Ishikawa (cell line): ENCODE measurements around the gene TAS2R42.

Experiments
- CEBPB ChIP-seq: IDR thresholded peaks from 2 replicates; pipeline ENCODE4 v1.6.1; 2012
- CREB1 ChIP-seq: IDR thresholded peaks from 2 replicates; pipeline ENCODE4 v1.6.1; 2012; ENCODE audit warnings: low read depth
- EGR1 ChIP-seq: IDR thresholded peaks from 2 replicates; pipeline ENCODE4 v1.6.1; 2012
- EP300 ChIP-seq: IDR thresholded peaks from 2 replicates; pipeline ENCODE4 v1.6.1; 2012; ENCODE audit warnings: borderline replicate concordance
- FOXM1 ChIP-seq: IDR thresholded peaks from 2 replicates; pipeline ENCODE4 v1.6.1; 2012; ENCODE audit warnings: low read depth, borderline replicate concordance
- MAX ChIP-seq: IDR thresholded peaks from 2 replicates; pipeline ENCODE4 v1.6.1; 2012
- NFIC ChIP-seq: IDR thresholded peaks from 2 replicates; pipeline ENCODE4 v1.6.1; 2012
- RAD21 ChIP-seq: IDR thresholded peaks from 2 replicates; pipeline ENCODE4 v1.6.1; 2012; ENCODE audit warnings: low read depth
- TAF1 ChIP-seq: IDR thresholded peaks from 2 replicates; pipeline ENCODE4 v1.6.1; 2012; ENCODE audit warnings: low read depth, mild to moderate bottlenecking
- TCF12 ChIP-seq: IDR thresholded peaks from 2 replicates; pipeline ENCODE4 v1.6.1; 2012; ENCODE audit warnings: low read depth
- YY1 ChIP-seq: IDR thresholded peaks from 2 replicates; pipeline ENCODE4 v1.6.1; 2012; ENCODE audit warnings: low read depth
- ZBTB7A ChIP-seq: IDR thresholded peaks from 2 replicates; pipeline ENCODE4 v1.6.1; 2012; ENCODE audit warnings: low read depth
- TF ChIP-seq, protein P1 (sequence below): IDR thresholded peaks from 2 replicates; pipeline ENCODE4 v1.6.1; 2012; ENCODE audit warnings: low read depth, mild to moderate bottlenecking
- TF ChIP-seq, protein P2 (sequence below): IDR thresholded peaks from 2 replicates; pipeline ENCODE4 v1.6.1; 2012

DNA sequence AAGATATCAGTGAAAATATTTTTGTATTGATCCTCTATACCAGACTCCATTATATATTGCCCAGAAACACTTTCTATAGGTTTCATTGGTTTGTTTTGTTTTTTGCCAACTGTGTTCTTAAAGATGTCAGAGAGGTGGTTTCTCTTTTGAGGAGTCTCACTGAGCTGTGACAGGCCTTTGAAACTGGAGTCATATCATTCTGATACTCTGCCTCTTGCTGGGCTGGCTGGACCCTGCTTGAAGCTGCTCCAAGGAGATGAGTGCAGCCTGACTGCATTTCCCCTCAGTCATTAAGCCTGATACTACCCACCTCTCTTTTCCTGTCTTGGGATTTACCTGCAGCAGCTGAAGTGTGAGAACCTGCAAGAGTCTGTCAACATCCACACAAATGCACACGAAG, 35.9 kb downstream of the TAS2R42 start:
- TF ChIP-seq TAF1 (no peak), EP300 (no peak), EGR1 (no peak), CEBPB (no peak), ZBTB7A (no peak), RAD21 (no peak), FOXM1 (no peak), MAX (no peak), TCF12 (no peak), CREB1 (no peak), NFIC (no peak), YY1 (no peak)
- TF ChIP-seq, protein P1, sequence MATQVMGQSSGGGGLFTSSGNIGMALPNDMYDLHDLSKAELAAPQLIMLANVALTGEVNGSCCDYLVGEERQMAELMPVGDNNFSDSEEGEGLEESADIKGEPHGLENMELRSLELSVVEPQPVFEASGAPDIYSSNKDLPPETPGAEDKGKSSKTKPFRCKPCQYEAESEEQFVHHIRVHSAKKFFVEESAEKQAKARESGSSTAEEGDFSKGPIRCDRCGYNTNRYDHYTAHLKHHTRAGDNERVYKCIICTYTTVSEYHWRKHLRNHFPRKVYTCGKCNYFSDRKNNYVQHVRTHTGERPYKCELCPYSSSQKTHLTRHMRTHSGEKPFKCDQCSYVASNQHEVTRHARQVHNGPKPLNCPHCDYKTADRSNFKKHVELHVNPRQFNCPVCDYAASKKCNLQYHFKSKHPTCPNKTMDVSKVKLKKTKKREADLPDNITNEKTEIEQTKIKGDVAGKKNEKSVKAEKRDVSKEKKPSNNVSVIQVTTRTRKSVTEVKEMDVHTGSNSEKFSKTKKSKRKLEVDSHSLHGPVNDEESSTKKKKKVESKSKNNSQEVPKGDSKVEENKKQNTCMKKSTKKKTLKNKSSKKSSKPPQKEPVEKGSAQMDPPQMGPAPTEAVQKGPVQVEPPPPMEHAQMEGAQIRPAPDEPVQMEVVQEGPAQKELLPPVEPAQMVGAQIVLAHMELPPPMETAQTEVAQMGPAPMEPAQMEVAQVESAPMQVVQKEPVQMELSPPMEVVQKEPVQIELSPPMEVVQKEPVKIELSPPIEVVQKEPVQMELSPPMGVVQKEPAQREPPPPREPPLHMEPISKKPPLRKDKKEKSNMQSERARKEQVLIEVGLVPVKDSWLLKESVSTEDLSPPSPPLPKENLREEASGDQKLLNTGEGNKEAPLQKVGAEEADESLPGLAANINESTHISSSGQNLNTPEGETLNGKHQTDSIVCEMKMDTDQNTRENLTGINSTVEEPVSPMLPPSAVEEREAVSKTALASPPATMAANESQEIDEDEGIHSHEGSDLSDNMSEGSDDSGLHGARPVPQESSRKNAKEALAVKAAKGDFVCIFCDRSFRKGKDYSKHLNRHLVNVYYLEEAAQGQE: no peak
- TF ChIP-seq, protein P2, sequence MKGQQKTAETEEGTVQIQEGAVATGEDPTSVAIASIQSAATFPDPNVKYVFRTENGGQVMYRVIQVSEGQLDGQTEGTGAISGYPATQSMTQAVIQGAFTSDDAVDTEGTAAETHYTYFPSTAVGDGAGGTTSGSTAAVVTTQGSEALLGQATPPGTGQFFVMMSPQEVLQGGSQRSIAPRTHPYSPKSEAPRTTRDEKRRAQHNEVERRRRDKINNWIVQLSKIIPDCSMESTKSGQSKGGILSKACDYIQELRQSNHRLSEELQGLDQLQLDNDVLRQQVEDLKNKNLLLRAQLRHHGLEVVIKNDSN: no peak
